Transverse colon (tissue), 4 donors: ENCODE results near the gene TOPORS.

Source experiments
- CTCF ChIP-seq, 5 experiments: fragments of 200-600 bp in 3 of 5; fragments of 450-650 bp in 2 of 5; sonication (generic) in 3 of 5; IDR thresholded peaks; 1 replicate in 2 of 5; 2 replicates in 3 of 5; pipeline ENCODE4 v1.5.1; 2016 to 2017; ENCODE audit warnings: antibody characterized with exemption in 5 of 5, inconsistent platforms in 3 of 5, mild to moderate bottlenecking in 2 of 5, moderate library complexity in 1 of 5
- EP300 ChIP-seq: sonication (generic); formaldehyde crosslinking; IDR thresholded peaks from one replicate; pipeline ENCODE4 v1.6.1; 2017; ENCODE audit warnings: antibody characterized with exemption, low read depth
- POLR2A ChIP-seq: fragments of 450-650 bp; IDR thresholded peaks from one replicate; pipeline ENCODE4 v1.6.1; 2016; ENCODE audit warnings: antibody characterized with exemption, mild to moderate bottlenecking, moderate library complexity
- POLR2AphosphoS5 ChIP-seq, 3 donors: sonication (generic); formaldehyde crosslinking; IDR thresholded peaks; one replicate each; pipeline ENCODE4 v1.6.1; 2016; ENCODE audit warnings: antibody characterized with exemption in 3 of 3

GRCh38 chr9:32577316-32577715 lies 24.9 kb upstream of the TOPORS start:
- TF ChIP-seq CTCF (IDR thresholded peaks at IDR 0.05) (no peak), POLR2A (no peak), POLR2AphosphoS5 (IDR thresholded peaks at IDR 0.05) (no peak), EP300 (no peak)
